Measurements from ENCODE around the gene WDR88.

DNA sequence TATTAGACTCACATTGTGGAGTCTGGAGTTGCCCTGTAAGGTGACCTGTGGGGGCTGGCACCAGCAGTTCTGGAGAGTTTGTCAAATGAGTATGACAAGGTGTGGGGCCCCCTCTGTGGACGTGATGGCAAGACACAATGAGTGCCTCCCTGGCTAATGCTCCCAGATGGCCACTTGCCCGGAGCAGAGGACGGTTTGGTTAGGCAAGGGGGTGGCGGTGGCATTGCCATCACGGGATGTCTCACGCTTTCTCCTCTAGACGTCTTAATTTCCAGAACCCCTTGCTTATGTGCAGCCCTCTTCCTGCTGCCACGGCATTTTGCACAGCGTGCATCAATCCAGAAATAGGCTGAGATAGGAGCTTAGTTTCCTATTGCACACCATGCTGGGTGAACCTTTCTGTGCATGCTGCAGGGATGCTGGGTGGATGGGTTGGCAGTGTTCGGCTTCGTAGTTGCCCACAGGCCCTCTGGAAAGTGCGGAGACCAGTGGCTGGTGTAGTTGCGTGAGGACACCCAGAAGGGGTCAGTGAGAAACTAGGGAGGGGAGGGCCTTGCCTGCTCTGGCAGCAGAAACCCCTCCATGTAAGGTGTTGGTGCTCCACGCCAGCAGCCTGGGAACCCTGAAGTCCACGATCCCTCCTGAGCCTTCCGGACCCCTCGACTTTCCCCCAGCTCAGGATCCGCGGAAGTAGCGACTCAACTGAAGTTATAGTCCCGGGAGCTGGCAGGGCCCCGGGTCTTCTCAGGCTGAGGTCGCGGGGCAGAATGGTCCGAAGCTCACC is 44.2 kb downstream of the WDR88 start:
- TF ChIP-seq, protein P1, sequence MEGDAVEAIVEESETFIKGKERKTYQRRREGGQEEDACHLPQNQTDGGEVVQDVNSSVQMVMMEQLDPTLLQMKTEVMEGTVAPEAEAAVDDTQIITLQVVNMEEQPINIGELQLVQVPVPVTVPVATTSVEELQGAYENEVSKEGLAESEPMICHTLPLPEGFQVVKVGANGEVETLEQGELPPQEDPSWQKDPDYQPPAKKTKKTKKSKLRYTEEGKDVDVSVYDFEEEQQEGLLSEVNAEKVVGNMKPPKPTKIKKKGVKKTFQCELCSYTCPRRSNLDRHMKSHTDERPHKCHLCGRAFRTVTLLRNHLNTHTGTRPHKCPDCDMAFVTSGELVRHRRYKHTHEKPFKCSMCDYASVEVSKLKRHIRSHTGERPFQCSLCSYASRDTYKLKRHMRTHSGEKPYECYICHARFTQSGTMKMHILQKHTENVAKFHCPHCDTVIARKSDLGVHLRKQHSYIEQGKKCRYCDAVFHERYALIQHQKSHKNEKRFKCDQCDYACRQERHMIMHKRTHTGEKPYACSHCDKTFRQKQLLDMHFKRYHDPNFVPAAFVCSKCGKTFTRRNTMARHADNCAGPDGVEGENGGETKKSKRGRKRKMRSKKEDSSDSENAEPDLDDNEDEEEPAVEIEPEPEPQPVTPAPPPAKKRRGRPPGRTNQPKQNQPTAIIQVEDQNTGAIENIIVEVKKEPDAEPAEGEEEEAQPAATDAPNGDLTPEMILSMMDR (IDR thresholded peaks at IDR 0.05), result no peak
- TF ChIP-seq POLR2A (IDR thresholded peaks at IDR 0.05), result no peak
